Fibroblast of lung (primary cell): ENCODE results near the gene SLC25A51.

Source experiments
- EZH2 ChIP-seq: IDR thresholded peaks from 2 replicates; pipeline ENCODE4 v1.5.1; 2012; ENCODE audit warnings: low read length, control low read depth, mild to moderate bottlenecking; ENCODE audit errors: missing control alignments
- TF ChIP-seq, protein P1 (sequence below), 2 donors: IDR thresholded peaks in 1 of 2; conservative IDR thresholded peaks in 1 of 2; 1 replicate in 1 of 2; 2 replicates in 1 of 2; pipeline ENCODE4 v1.5.1; 2011 to 2012; ENCODE audit warnings: low read length in 2 of 2, control low read depth in 1 of 2, inconsistent platforms in 1 of 2, low read depth in 1 of 2, mild to moderate bottlenecking in 1 of 2

DNA sequence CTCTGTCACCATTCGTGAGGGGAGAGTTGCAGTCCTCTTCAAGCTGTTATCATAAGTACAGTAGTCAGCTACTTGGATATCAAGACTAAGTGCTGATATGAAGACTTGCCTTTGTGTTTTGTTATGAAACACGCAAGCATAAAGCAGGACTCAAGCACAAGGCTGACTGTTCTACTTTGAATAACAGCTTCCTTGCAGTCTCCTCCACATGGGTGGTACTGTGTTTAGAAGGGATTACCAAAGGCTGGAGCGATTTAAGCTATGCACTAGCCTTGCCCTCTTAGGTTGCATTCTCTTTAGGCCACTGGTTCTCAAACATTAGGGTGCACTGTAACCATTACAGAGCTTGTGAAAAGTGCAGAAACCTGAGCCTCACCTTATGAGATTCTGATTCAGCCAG, 41.4 kb downstream of the SLC25A51 start:
- TF ChIP-seq, protein P1, sequence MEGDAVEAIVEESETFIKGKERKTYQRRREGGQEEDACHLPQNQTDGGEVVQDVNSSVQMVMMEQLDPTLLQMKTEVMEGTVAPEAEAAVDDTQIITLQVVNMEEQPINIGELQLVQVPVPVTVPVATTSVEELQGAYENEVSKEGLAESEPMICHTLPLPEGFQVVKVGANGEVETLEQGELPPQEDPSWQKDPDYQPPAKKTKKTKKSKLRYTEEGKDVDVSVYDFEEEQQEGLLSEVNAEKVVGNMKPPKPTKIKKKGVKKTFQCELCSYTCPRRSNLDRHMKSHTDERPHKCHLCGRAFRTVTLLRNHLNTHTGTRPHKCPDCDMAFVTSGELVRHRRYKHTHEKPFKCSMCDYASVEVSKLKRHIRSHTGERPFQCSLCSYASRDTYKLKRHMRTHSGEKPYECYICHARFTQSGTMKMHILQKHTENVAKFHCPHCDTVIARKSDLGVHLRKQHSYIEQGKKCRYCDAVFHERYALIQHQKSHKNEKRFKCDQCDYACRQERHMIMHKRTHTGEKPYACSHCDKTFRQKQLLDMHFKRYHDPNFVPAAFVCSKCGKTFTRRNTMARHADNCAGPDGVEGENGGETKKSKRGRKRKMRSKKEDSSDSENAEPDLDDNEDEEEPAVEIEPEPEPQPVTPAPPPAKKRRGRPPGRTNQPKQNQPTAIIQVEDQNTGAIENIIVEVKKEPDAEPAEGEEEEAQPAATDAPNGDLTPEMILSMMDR (conservative IDR thresholded peaks at IDR 0.05 in 1 of 2, IDR thresholded peaks at IDR 0.05 in 1 of 2; ENCODE audit: low read depth in 1 of 2, low read length in 2 of 2) = no peak
- no peak for TF ChIP-seq EZH2
